PC-9 (cell line): Measurements from ENCODE around the gene TNFRSF8. TPM values are rescaled to one million over a fixed set of nuclear protein-coding genes. Genes with fewer than 3 reads are reported as not detected.

ENCODE experiments used
- BruUV-seq: library from RNA; stranded (reverse); fragments of 400-500 nt; replicated peaks from 2 replicates; lab custom pipeline; 2021; lab: Mats Ljungman, UMichigan
- CTCF ChIA-PET: fragments of 300-600 bp; sonication (Branson Sonifier 250); formaldehyde crosslinking; loops from one replicate; lab custom pipeline; 2022; ENCODE audit warnings: antibody characterized with exemption; lab: Charles Lee
- POLR2A ChIA-PET: fragments of 300-600 bp; sonication (Branson Sonifier 250); formaldehyde crosslinking; loops from one replicate; lab custom pipeline; 2022; ENCODE audit warnings: antibody characterized with exemption; ENCODE audit not compliant: unreplicated experiment; lab: Charles Lee
- DNase-seq, 2 experiments: peaks; one replicate each; pipeline versions ENCODE4 v3.0.0 to v3.0.0-alpha.2; 2015 to 2022; ENCODE audit warnings: mixed read lengths in 1 of 2
- H2AFZ ChIP-seq: fragments of 200-600 bp; sonication (generic); 2 replicates; pipeline ENCODE4 v1.8.1; 2017; ENCODE audit warnings: antibody characterized with exemption
- H3F3A ChIP-seq: fragments of 200-600 bp; sonication (generic); 2 replicates; pipeline ENCODE4 v1.8.1; 2017; ENCODE audit warnings: antibody characterized with exemption, mild to moderate bottlenecking, low read depth; ENCODE audit not compliant: insufficient read depth
- H3K27ac ChIP-seq: fragments of 200-600 bp; sonication (generic); 2 replicates; pipeline ENCODE4 v1.6.1; 2016; ENCODE audit warnings: mixed run types
- H3K27me3 ChIP-seq: fragments of 200-600 bp; sonication (generic); 2 replicates; pipeline ENCODE4 v1.6.1; 2016; ENCODE audit warnings: low read depth, mixed run types; ENCODE audit not compliant: insufficient read depth
- H3K36me3 ChIP-seq: fragments of 200-600 bp; sonication (generic); 2 replicates; pipeline ENCODE4 v1.6.1; 2016; ENCODE audit warnings: low read depth, mixed run types
- H3K4me1 ChIP-seq: fragments of 200-600 bp; sonication (generic); replicated peaks from 2 replicates; pipeline ENCODE4 v1.6.1; 2016; ENCODE audit warnings: mixed run types; ENCODE audit not compliant: insufficient read depth
- H3K4me2 ChIP-seq: fragments of 200-600 bp; sonication (generic); 2 replicates; pipeline ENCODE4 v1.6.1; 2017; ENCODE audit warnings: mixed run types
- H3K4me3 ChIP-seq: fragments of 200-600 bp; sonication (generic); 2 replicates; pipeline ENCODE4 v1.6.1; 2016; ENCODE audit warnings: mixed run types
- H3K79me2 ChIP-seq: fragments of 200-600 bp; sonication (generic); 2 replicates; pipeline ENCODE4 v1.6.1; 2017; ENCODE audit warnings: low read depth, mixed run types
- H3K9me2 ChIP-seq: fragments of 200-600 bp; sonication (generic); 2 replicates; pipeline ENCODE4 v1.8.1; 2017; ENCODE audit warnings: mild to moderate bottlenecking; ENCODE audit not compliant: insufficient read depth
- H3K9me3 ChIP-seq: fragments of 200-600 bp; sonication (generic); 2 replicates; pipeline ENCODE4 v1.8.1; 2016; ENCODE audit warnings: low read depth; ENCODE audit not compliant: insufficient read depth
- H4K20me1 ChIP-seq: fragments of 200-600 bp; sonication (generic); 2 replicates; pipeline ENCODE4 v1.8.1; 2017; ENCODE audit not compliant: insufficient read depth
- CTCF ChIP-seq: fragments of 200-600 bp; sonication (generic); conservative IDR thresholded peaks from 2 replicates; pipeline ENCODE4 v1.6.1; 2017; ENCODE audit warnings: mixed run types, antibody characterized with exemption, mild to moderate bottlenecking, moderate library complexity
- EZH2 ChIP-seq: fragments of 200-600 bp; sonication (generic); IDR thresholded peaks from 2 replicates; pipeline ENCODE4 v1.8.0; 2017; ENCODE audit warnings: antibody characterized with exemption, low read depth
- intact Hi-C: fragments of 100-400 bp; cut with micrococcal nuclease; formaldehyde crosslinking; loops from one replicate; pipeline ENCODE4 v1.10.0; 2022; ENCODE audit not compliant: unreplicated experiment
- total RNA-seq: library from RNA; stranded (reverse); gene quantifications from 2 replicates; pipeline ENCODE4 v1.2.3, GENCODE V29; 2021

Gene TNFRSF8
- total RNA-seq, 1 experiment from 2014 or later = not detected

GRCh38 chr1:12053752-12054548 is 9.2 kb upstream of the TNFRSF8 start:
- no peaks in the 10 kb centered on the region for H3K36me3 ChIP-seq
- no peaks in the 10 kb centered on the region for H3F3A ChIP-seq
- H3K27me3 ChIP-seq = no peaks in the 10 kb centered on the region
- no peak overlapping the region for H3K4me3 ChIP-seq
- no peaks in the 10 kb centered on the region for H3K79me2 ChIP-seq
- no peaks in the 10 kb centered on the region for H3K9me2 ChIP-seq
- DNase-seq = no peak
- no peak overlapping the region for H2AFZ ChIP-seq
- ChIA-PET POLR2A (no interaction called here), CTCF (no interaction called here)
- H3K27ac ChIP-seq = no peak overlapping the region
- H3K9me3 ChIP-seq = no peaks in the 10 kb centered on the region
- TF ChIP-seq EZH2 = no peak
- TF ChIP-seq CTCF = no peak
- H4K20me1 ChIP-seq = no peaks in the 10 kb centered on the region
- no TSS peak for BruUV-seq
- peaks cover 7% of the 10 kb centered on the region; the same call in 1 of the 2 replicates for H3K4me1 ChIP-seq
- intact Hi-C loops = no loop called here
- no peak overlapping the region for H3K4me2 ChIP-seq

- intact Hi-C loops = no loop called here
- Histone ChIP-seq H2AFZ (no peak overlapping the region), H3K79me2 (no peaks in the 10 kb centered on the region), H3F3A (no peaks in the 10 kb centered on the region), H3K27ac (no peak overlapping the region), H3K36me3 (no peaks in the 10 kb centered on the region), H3K4me1 (peaks cover 7% of the 10 kb centered on the region; the same call in 1 of the 2 replicates), H3K9me2 (no peaks in the 10 kb centered on the region), H3K4me3 (no peak overlapping the region), H4K20me1 (no peaks in the 10 kb centered on the region), H3K9me3 (no peaks in the 10 kb centered on the region), H3K27me3 (no peaks in the 10 kb centered on the region), H3K4me2 (no peak overlapping the region)
- no TSS peak for BruUV-seq
- POLR2A ChIA-PET = no interaction called here
- CTCF ChIA-PET = no interaction called here
- TF ChIP-seq EZH2 (no peak), CTCF (no peak)
- no peak for DNase-seq
Measured at GRCh38 chr1:12055259-12055658, 7.8 kb upstream of the TNFRSF8 start.

GRCh38 chr1:12056331-12056841 is 6.7 kb upstream of the TNFRSF8 start:
- H3K4me3 ChIP-seq = no peak overlapping the region
- H3K27me3 ChIP-seq = no peaks in the 10 kb centered on the region
- CTCF ChIA-PET = no interaction called here
- no TSS peak for BruUV-seq
- intact Hi-C loops = no loop called here
- no peaks in the 10 kb centered on the region for H3K79me2 ChIP-seq
- H3K27ac ChIP-seq = no peak overlapping the region
- POLR2A ChIA-PET = no interaction called here
- H3F3A ChIP-seq = no peaks in the 10 kb centered on the region
- H3K9me2 ChIP-seq = no peaks in the 10 kb centered on the region
- no peaks in the 10 kb centered on the region for H3K36me3 ChIP-seq
- H4K20me1 ChIP-seq = no peaks in the 10 kb centered on the region
- peaks cover 7% of the 10 kb centered on the region; the same call in 1 of the 2 replicates for H3K4me1 ChIP-seq
- no peak for TF ChIP-seq CTCF
- no peak for TF ChIP-seq EZH2
- no peaks in the 10 kb centered on the region for H3K9me3 ChIP-seq
- H3K4me2 ChIP-seq = no peak overlapping the region
- H2AFZ ChIP-seq = no peak overlapping the region
- no peak for DNase-seq
